Neural progenitor cell (in vitro differentiated cells): ENCODE measurements around the gene CAPRIN1.

Source experiments
- EZH2 ChIP-seq: fragments of 200-600 bp; sonication (generic); IDR thresholded peaks from 2 replicates; pipeline ENCODE4 v1.6.1; 2017; ENCODE audit warnings: antibody characterized with exemption, mild to moderate bottlenecking, moderate library complexity
- EZH2phosphoT487 ChIP-seq: fragments of 200-600 bp; sonication (generic); IDR thresholded peaks from 2 replicates; pipeline ENCODE4 v1.6.1; 2017; ENCODE audit warnings: antibody characterized with exemption
- TF ChIP-seq, protein P1 (sequence below): fragments of 200-600 bp; sonication (generic); IDR thresholded peaks from 2 replicates; pipeline ENCODE4 v1.5.1; 2017; ENCODE audit warnings: antibody characterized with exemption, mild to moderate bottlenecking

DNA sequence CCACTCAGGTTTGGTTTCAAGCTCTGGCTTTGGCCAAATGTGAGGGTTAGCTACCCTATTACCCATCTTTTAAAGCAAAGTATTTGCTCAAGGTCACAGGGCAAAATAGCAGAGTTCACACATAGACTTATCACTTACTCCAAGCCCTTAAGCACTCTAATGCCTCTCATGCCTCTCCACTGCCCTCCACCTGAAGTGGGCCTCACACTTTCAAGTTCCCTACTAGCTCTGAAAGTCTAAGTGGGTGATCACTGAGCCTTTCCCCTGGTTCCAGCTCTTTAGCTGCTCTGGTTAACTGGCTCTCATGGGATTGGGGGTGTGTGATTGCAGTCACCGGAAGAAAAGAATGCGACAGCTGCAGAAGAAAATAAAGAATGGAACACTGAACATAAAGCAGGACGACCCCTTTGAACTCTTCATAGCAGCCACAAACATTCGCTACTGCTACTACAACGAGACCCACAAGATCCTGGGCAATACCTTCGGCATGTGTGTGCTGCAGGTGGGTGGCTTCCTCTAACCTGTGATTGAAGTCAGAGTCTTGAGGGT lies 60.3 kb downstream of the CAPRIN1 start:
- TF ChIP-seq, protein P1, sequence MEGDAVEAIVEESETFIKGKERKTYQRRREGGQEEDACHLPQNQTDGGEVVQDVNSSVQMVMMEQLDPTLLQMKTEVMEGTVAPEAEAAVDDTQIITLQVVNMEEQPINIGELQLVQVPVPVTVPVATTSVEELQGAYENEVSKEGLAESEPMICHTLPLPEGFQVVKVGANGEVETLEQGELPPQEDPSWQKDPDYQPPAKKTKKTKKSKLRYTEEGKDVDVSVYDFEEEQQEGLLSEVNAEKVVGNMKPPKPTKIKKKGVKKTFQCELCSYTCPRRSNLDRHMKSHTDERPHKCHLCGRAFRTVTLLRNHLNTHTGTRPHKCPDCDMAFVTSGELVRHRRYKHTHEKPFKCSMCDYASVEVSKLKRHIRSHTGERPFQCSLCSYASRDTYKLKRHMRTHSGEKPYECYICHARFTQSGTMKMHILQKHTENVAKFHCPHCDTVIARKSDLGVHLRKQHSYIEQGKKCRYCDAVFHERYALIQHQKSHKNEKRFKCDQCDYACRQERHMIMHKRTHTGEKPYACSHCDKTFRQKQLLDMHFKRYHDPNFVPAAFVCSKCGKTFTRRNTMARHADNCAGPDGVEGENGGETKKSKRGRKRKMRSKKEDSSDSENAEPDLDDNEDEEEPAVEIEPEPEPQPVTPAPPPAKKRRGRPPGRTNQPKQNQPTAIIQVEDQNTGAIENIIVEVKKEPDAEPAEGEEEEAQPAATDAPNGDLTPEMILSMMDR: no peak
- TF ChIP-seq EZH2 (no peak), EZH2phosphoT487 (no peak)
